NCI-H2196 (cell line): Measurements from ENCODE around the gene MED13L.

ENCODE experiments used
- DNase-seq: peaks from one replicate; lab custom pipeline; 2025; ENCODE audit not compliant: unreplicated experiment; lab: John Stamatoyannopoulos, UW

Gene MED13L

DNA sequence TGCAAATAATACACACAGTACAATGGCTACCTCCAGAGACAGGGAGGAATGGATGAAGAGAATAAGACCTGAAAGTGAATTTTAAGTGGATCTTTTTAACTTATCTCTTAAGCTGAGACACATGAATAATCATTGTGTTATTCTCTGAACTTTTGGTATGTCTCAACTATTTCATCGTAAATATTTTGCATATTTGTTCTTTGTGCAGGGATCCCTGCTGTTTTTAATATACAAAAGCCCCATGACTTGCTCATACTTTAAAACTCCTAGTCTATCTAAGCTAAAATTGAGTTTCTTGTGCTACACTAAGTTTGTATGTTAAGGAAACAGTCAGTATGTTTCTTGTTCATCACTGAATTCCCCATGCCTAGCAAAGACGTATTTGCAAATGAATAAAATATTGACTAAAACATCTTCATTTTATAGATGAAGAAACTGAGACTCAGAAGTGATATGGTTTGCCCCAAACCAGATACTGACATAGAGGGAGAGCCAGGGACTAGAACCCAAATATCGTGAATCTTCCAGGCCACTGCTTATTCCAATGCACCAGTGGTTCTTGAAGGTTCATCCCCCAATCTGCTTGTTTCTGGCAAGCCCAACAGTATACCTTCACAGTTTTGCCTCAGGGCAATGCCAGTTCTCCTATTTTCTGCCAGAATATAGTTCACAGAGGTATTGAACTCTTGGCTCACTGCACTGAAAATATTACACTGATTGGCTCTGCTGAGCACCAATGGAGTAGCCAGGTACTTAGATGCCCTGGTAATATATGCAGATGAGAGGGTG is 356.9 kb downstream of the MED13L start:
- DNase-seq: no peak

DNA sequence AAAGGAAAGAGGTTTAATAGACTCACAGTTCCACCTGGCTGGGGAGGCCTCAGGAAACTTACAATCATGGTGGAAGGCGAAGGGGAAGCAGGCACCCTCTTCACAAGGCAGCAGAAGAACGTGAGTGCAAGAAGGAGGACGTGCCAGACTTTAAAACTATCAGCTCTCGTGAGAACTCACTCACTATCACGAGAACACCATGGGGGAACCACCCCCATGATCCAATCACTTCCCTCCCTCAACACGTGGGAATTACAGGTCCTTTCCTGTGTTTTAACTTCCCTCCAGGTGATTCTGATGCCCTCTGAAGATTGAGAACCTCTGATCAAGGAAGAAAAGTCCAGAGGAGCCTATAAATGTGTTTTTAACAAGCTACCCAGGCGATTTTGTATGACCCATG is 358.7 kb downstream of the MED13L start:
- DNase-seq: no peak

DNA sequence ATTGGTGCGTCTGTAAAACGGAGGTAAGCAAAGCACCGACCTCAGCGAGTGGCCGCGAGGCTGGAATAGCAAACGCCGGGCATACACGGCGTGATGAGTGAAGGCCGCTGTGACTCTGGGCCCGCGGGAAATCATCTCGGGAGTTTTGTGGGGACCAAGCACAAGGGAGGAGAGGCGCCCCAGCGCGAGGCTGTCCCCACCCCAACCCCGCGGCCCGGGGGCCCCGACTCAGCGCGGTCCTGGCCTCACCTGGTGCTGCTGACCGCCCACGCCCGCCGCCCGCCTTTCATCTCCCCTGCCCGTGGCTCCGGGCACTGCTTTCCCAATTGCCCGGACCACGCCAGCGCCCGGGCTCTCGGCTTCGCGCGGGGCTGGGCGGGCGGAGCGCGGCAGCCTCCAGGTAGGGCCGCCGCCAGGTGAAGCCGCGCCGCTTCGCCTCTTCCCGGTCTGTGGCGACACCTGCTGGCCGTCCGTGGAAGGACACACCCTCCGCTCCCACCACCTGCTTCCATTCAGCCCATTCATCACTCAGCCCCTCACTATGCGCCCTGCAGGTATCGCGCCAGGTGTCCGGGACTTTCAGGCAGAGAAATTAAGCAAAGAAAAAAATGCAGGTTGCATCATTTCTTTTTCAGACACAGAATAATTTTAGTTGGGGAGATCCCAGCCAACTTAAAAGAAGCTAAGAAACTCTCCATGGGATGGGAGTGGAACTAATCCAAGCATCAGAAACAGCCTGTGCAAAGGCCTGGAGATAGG is 360.4 kb downstream of the MED13L start:
- peak; percentile 86 for DNase-seq

DNA sequence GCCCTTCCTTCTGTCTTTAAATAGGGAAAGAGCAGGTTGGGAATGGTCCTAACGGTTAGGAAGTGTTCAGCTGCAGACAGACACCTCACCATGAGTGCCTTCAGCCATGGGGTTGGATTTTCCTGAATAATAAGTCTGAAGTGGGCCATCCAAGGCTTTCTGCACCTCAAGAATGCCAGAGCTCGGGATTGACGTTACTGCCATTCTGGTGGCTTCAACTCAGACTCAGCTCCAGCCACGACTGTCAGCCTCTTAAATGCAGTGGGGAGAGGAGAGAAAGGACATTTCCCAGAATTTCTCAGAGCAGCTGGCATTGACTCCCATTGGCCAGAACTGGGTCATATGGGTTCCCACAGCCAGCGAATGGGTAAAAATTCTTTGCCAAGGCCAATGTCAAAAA is 363.4 kb downstream of the MED13L start:
- no peak for DNase-seq

DNA sequence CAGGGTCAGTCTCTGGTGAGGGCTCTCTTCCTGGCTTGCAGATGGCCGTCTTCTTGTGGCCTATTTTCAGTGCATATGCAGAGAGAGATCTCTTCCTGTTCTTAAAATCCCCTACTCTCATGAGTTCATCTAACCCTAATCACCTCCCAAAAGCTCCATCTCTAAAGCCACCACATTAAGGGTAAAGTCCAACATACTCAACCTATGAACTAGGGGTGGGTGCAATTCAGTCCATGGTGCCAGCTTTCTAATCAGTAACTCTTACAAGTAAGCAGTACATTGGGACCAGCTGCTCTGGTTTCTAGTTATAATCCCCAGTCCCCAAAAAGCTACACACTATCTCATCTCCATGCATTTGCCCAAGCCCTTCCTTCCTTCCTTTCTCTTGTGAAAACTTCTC is 365.1 kb downstream of the MED13L start:
- no peak for DNase-seq

DNA sequence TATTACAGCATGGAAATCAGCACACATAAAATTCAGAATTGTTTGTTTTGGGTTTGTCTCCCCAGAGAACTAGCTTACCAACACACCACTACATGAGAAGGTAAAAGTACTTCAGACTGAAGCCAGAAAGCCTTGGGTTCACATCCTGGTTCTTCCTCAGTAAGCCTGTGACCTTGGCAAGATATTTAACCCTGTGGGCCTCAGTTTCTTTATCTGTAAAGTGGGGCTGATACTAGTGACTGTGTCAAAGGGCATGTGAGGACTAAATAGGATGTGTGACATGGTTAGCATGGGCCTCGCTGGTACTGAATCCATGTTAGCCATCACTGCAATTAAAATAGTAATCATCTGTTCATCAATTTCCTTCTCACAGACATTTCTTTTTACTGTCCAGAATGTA is 366.1 kb downstream of the MED13L start:
- no peak for DNase-seq

DNA sequence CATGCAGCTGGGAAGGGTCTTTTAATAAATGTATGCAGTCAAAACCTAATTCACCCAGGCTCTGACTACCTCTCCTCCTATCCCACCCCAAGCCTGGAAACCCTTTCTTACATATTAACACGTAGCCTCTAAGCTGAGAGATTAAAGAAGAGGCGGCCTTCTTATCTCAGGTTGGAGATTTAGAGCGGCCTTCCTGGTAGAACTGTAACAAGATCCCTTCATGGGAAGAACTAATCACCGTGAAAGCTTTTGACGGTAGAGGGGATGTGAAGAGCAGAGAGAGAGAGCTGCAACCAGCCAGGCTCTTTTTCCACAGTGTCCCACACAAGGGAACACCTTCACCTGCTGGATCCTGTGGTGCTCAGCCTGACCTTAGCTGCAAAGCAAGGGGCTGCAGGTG is 367.4 kb downstream of the MED13L start:
- no peak for DNase-seq
